Measurements from ENCODE around the gene WEE1. TPM values are rescaled to one million over a fixed set of nuclear protein-coding genes. Genes with fewer than 3 reads are reported as not detected.
"Not testable (repeated sequence)": the region's sequence is repeated elsewhere in the genome, so short reads cannot be mapped to it uniquely, and the experiment has no call there.

The WEE1 gene
- total and polyA plus RNA-seq, 2 experiments from 2014 or later = 79.2 to 101 TPM

GRCh38 chr11:9600644-9601036, 27.2 kb downstream of the WEE1 start:
- no peaks in the 10 kb centered on the region for H3K79me2 ChIP-seq
- TF ChIP-seq CTCF (IDR thresholded peaks at IDR 0.05; ENCODE audit: poor library complexity) (no peak), EZH2 (IDR thresholded peaks at IDR 0.05; ENCODE audit: borderline replicate concordance) (no peak), EZH2phosphoT487 (IDR thresholded peaks at IDR 0.05; ENCODE audit: low read depth, severe bottlenecking, unreplicated experiment) (no peak)
- 72% methylated on average over 4 of the region's 4 CpGs for WGBS (ENCODE audit: low lambda C conversion rate, missing lambda C conversion rate)
- H3K27me3 ChIP-seq = no peaks in the 10 kb centered on the region
- H4K20me1 ChIP-seq (ENCODE audit: insufficient read depth, poor library complexity, severe bottlenecking) = no peaks in the 10 kb centered on the region
- H3K9me3 ChIP-seq (ENCODE audit: low read depth) = no peaks in the 10 kb centered on the region
- H3K4me3 ChIP-seq = no peak overlapping the region
- H3K36me3 ChIP-seq (replicated peaks; ENCODE audit: insufficient read depth, low read depth) = no peaks in the 10 kb centered on the region
- H3K4me2 ChIP-seq = no peak overlapping the region
- peaks cover 6% of the 10 kb centered on the region for H3K4me1 ChIP-seq (ENCODE audit: insufficient read depth)
- peak overlapping the region; percentile 63 for H3K27ac ChIP-seq
- H2AFZ ChIP-seq = no peak overlapping the region
- DNase-seq (ENCODE audit: low spot score) = peak; percentile 28
- H3K9me2 ChIP-seq (replicated peaks; ENCODE audit: insufficient read depth) = no peaks in the 10 kb centered on the region

GRCh38 chr11:9601037-9601875, 27.8 kb downstream of the WEE1 start:
- no peak overlapping the region for H3K4me2 ChIP-seq
- H3K27ac ChIP-seq = peak overlapping the region; percentile 63
- H3K9me3 ChIP-seq (ENCODE audit: low read depth) = no peaks in the 10 kb centered on the region
- no peak for DNase-seq (ENCODE audit: low spot score)
- H3K4me1 ChIP-seq (ENCODE audit: insufficient read depth) = peaks cover 6% of the 10 kb centered on the region
- WGBS (ENCODE audit: low lambda C conversion rate, missing lambda C conversion rate) = 74% methylated on average over 7 of the region's 7 CpGs
- no peaks in the 10 kb centered on the region for H3K36me3 ChIP-seq (replicated peaks; ENCODE audit: insufficient read depth, low read depth)
- H3K4me3 ChIP-seq = no peak overlapping the region
- H3K79me2 ChIP-seq = no peaks in the 10 kb centered on the region
- H2AFZ ChIP-seq = no peak overlapping the region
- H3K9me2 ChIP-seq (replicated peaks; ENCODE audit: insufficient read depth) = no peaks in the 10 kb centered on the region
- no peaks in the 10 kb centered on the region for H4K20me1 ChIP-seq (ENCODE audit: insufficient read depth, poor library complexity, severe bottlenecking)
- no peak for TF ChIP-seq EZH2 (IDR thresholded peaks at IDR 0.05; ENCODE audit: borderline replicate concordance)
- no peaks in the 10 kb centered on the region for H3K27me3 ChIP-seq

- Histone ChIP-seq H2AFZ (no peak overlapping the region), H3K36me3 (replicated peaks; ENCODE audit: insufficient read depth, low read depth) (no peaks in the 10 kb centered on the region), H4K20me1 (ENCODE audit: insufficient read depth, poor library complexity, severe bottlenecking) (no peaks in the 10 kb centered on the region), H3K79me2 (no peaks in the 10 kb centered on the region), H3K4me1 (ENCODE audit: insufficient read depth) (peaks cover 6% of the 10 kb centered on the region), H3K4me3 (no peak overlapping the region), H3K4me2 (no peak overlapping the region), H3K9me3 (ENCODE audit: low read depth) (no peaks in the 10 kb centered on the region), H3K9me2 (replicated peaks; ENCODE audit: insufficient read depth) (no peaks in the 10 kb centered on the region), H3K27me3 (no peaks in the 10 kb centered on the region), H3K27ac (no peak overlapping the region)
- no peak for DNase-seq (ENCODE audit: low spot score)
- TF ChIP-seq EZH2phosphoT487 (IDR thresholded peaks at IDR 0.05; ENCODE audit: low read depth, severe bottlenecking, unreplicated experiment) (no peak), CTCF (IDR thresholded peaks at IDR 0.05; ENCODE audit: poor library complexity) (no peak), EZH2 (IDR thresholded peaks at IDR 0.05; ENCODE audit: borderline replicate concordance) (no peak)
- WGBS (ENCODE audit: low lambda C conversion rate, missing lambda C conversion rate) = 86% methylated on average over 5 of the region's 5 CpGs
Observed at GRCh38 chr11:9601876-9602199, 28.4 kb downstream of the WEE1 start.

- not testable (repeated sequence) for H3K4me3 ChIP-seq; H3K79me2 ChIP-seq; H3K27me3 ChIP-seq; H3K4me2 ChIP-seq; DNase-seq (ENCODE audit: low spot score); H2AFZ ChIP-seq; H3K27ac ChIP-seq; H3K9me3 ChIP-seq (ENCODE audit: low read depth); H3K36me3 ChIP-seq (replicated peaks; ENCODE audit: insufficient read depth, low read depth); H3K9me2 ChIP-seq (replicated peaks; ENCODE audit: insufficient read depth); H4K20me1 ChIP-seq (ENCODE audit: insufficient read depth, poor library complexity, severe bottlenecking); H3K4me1 ChIP-seq (ENCODE audit: insufficient read depth)
- 98% methylated on average over 14 of the region's 14 CpGs for WGBS (ENCODE audit: low lambda C conversion rate, missing lambda C conversion rate)
Observed at GRCh38 chr11:9603214-9603613, 29.7 kb downstream of the WEE1 start.

Measured in hepatocyte (in vitro differentiated cells).